ENCODE measurements around the gene PSTPIP2. TPM values are rescaled to one million over a fixed set of nuclear protein-coding genes. Genes with fewer than 3 reads are reported as not detected.

Gene PSTPIP2
- total RNA-seq, result 1.6 and 3.4 TPM in 2 replicates
- polyA plus RNA-seq, result 4.5 and 4.9 TPM in 2 replicates
- 8.4 and 8.9 TPM in 2 replicates for polyA plus RNA-seq (2011; cell fraction: cytosol; rRNA removed)
- 10.7 and 11.6 TPM in 2 replicates for polyA plus RNA-seq (2011; cell fraction: nucleus; rRNA removed)
- 12.8 and 15.0 TPM in 2 replicates for polyA plus RNA-seq (2012)
- polyA minus RNA-seq, result 6.1 and 6.8 TPM in 2 replicates
- 1.4 TPM for polyA minus RNA-seq (2011; cell fraction: cytosol; rRNA and poly(A)+ RNA removed)
- polyA minus RNA-seq (2011; cell fraction: nucleus; rRNA and poly(A)+ RNA removed), result 9.0 and 10.1 TPM in 2 replicates
- Bru-seq, nascent RNA, result percentile 31 among the genes with signal in this experiment
- percentile 45 among the genes with signal in this experiment for BruChase-seq, experiment 1, labeled RNA remaining after a 6-hour chase
- BruChase-seq, experiment 2, labeled RNA remaining after a 2-hour chase, result percentile 42 among the genes with signal in this experiment
- long read RNA-seq, partial matches to known transcripts, result 0 of 5 reads
- long read RNA-seq, other reads (novel, unspliced or antisense), result 2 of 5 reads

GRCh38 chr18:46071653-46072375, at the start of gene PSTPIP2:
Gene PSTPIP2, minus strand, starts transcription at chr18:46072260. Its CDS starts 72 bp downstream, at chr18:46072188.
- H3K9ac ChIP-seq (replicated peaks; ENCODE audit: extremely low read depth, insufficient read depth, low read length), result peak within 1 kb of the TSS; percentile 17
- peaks cover 9% of the 10 kb centered on the region for H3K4me1 ChIP-seq (ENCODE audit: control insufficient read depth, extremely low read depth, insufficient read depth, low read length)
- H4K20me1 ChIP-seq (replicated peaks; ENCODE audit: control insufficient read depth, extremely low read depth, insufficient read depth, low read length), result no peaks in the 10 kb centered on the region
- dilution Hi-C loops (cut with MboI; ENCODE audit: extremely low pct_ligation_motif_present, low sequenced_read_pairs), result no loop called here
- no peaks in the 10 kb centered on the region for H3K79me2 ChIP-seq (ENCODE audit: control insufficient read depth, insufficient read depth, low read length)
- peak; percentile 22 for TF ChIP-seq FOS (IDR thresholded peaks at IDR 0.05; ENCODE audit: borderline replicate concordance, insufficient read depth, low read length)
- peak; percentile 50 for TF ChIP-seq POLR2AphosphoS5 (IDR thresholded peaks at IDR 0.05; ENCODE audit: insufficient read depth, low read depth, low read length)
- TF ChIP-seq GATA2 (IDR thresholded peaks at IDR 0.05; ENCODE audit: insufficient read depth, insufficient read length, low read depth, low read length), result no peak
- no peak for TF ChIP-seq EZH2 (IDR thresholded peaks at IDR 0.05; ENCODE audit: borderline replicate concordance, low read depth, low read length, severe bottlenecking)
- H3K9me3 ChIP-seq (replicated peaks; ENCODE audit: control insufficient read depth, insufficient read depth, low read length), result no peaks in the 10 kb centered on the region
- no peaks in the 10 kb centered on the region for H3K36me3 ChIP-seq (ENCODE audit: control insufficient read depth in 2 of 2, extremely low read depth in 1 of 2, insufficient read depth in 2 of 2, low read length in 2 of 2)
- ChIA-PET POLR2A (no interaction called here), CTCF (interaction anchor here (0.8 to 3.8 kb wide), 4 partner anchors 135 to 407 kb away, joined by 3 to 148 read pairs (median 13); no protein-coding TSS in a partner anchor)
- DNase-seq (ENCODE audit: low read depth, low spot score) (peak; percentile 37), FAIRE-seq (peak; percentile 35)
- H3K27me3 ChIP-seq (ENCODE audit: control insufficient read depth in 2 of 2, insufficient read depth in 2 of 2, low read length in 2 of 2), result no peaks in the 10 kb centered on the region
- no peaks in the 10 kb centered on the region for H3K9me1 ChIP-seq (replicated peaks; ENCODE audit: control insufficient read depth, extremely low read depth, insufficient read depth, low read length)
- peak within 1 kb of the TSS; percentile 51 to 56 (median 51) for H3K4me3 ChIP-seq (replicated peaks in 1 of 3; ENCODE audit: insufficient read depth in 1 of 3, low read depth in 1 of 3, low read length in 3 of 3)
- BruUV-seq (replicated peaks), result TSS peak; percentile 7
- peak within 1 kb of the TSS; percentile 65 for H3K4me2 ChIP-seq (ENCODE audit: insufficient read depth, low read length)
- H3K27ac ChIP-seq (ENCODE audit: insufficient read depth, low read depth, low read length), result no peak within 1 kb of the TSS
- intact Hi-C loops (cut with micrococcal nuclease), result loop anchor here (2.0 to 5.0 kb wide), 2 partner anchors 97 to 150 kb away; no protein-coding TSS in a partner anchor
- H2AFZ ChIP-seq (ENCODE audit: low read depth, low read length), result peak within 1 kb of the TSS; percentile 88

All from endothelial cell of umbilical vein (primary cell).